Loucy (cell line): ENCODE measurements around the gene JPH3.

Experiments
- H2AFZ ChIP-seq: fragments of 200-600 bp; sonication (generic); 2 replicates; pipeline ENCODE4 v1.6.0; 2016; ENCODE audit warnings: antibody characterized with exemption, mild to moderate bottlenecking, low read length, moderate library complexity
- H3F3A ChIP-seq: fragments of 200-600 bp; 2 replicates; pipeline ENCODE4 v1.6.0; 2016; ENCODE audit warnings: antibody characterized with exemption, low read depth, mild to moderate bottlenecking
- H3K27me3 ChIP-seq: fragments of 200-600 bp; sonication (generic); 2 replicates; pipeline ENCODE4 v1.6.1; 2014; ENCODE audit warnings: low read length, mild to moderate bottlenecking; ENCODE audit not compliant: insufficient read depth, poor library complexity, severe bottlenecking
- H3K36me3 ChIP-seq: fragments of 200-600 bp; sonication (generic); 2 replicates; pipeline ENCODE4 v1.6.1; 2016; ENCODE audit warnings: low read length; ENCODE audit not compliant: insufficient read depth
- H3K4me1 ChIP-seq: fragments of 200-600 bp; sonication (generic); 2 replicates; pipeline ENCODE4 v1.5.1; 2014; ENCODE audit warnings: low read length, mild to moderate bottlenecking; ENCODE audit not compliant: insufficient read depth, poor library complexity, severe bottlenecking
- H3K4me2 ChIP-seq: fragments of 200-600 bp; sonication (generic); 2 replicates; pipeline ENCODE4 v1.6.0; 2014; ENCODE audit warnings: antibody characterized with exemption, low read length, low read depth, mild to moderate bottlenecking; ENCODE audit not compliant: poor library complexity, severe bottlenecking
- H3K4me3 ChIP-seq: fragments of 200-600 bp; sonication (generic); 2 replicates; pipeline ENCODE4 v1.5.1; 2014; ENCODE audit warnings: low read length, mild to moderate bottlenecking, mixed read lengths; ENCODE audit not compliant: poor library complexity, severe bottlenecking
- H3K79me2 ChIP-seq: fragments of 200-600 bp; sonication (generic); 2 replicates; pipeline ENCODE4 v1.6.1; 2014; ENCODE audit warnings: low read length; ENCODE audit not compliant: insufficient read depth
- H3K9ac ChIP-seq: fragments of 200-600 bp; sonication (generic); 2 replicates; pipeline ENCODE4 v1.6.0; 2014; ENCODE audit warnings: mild to moderate bottlenecking, low read depth, low read length, moderate library complexity; ENCODE audit not compliant: poor library complexity, severe bottlenecking
- H3K9me2 ChIP-seq: fragments of 200-600 bp; sonication (generic); replicated peaks from 2 replicates; pipeline ENCODE4 v1.6.1; 2016; ENCODE audit warnings: low read depth, low read length, mixed read lengths
- H3K9me3 ChIP-seq: fragments of 200-600 bp; sonication (generic); 2 replicates; pipeline ENCODE4 v1.6.1; 2014; ENCODE audit warnings: mild to moderate bottlenecking, antibody characterized with exemption, low read length, low read depth; ENCODE audit not compliant: insufficient read depth
- H4K20me1 ChIP-seq: fragments of 200-600 bp; sonication (generic); 2 replicates; pipeline ENCODE4 v1.6.0; 2014; ENCODE audit warnings: antibody characterized with exemption, low read length, mild to moderate bottlenecking; ENCODE audit not compliant: insufficient read depth, poor library complexity, severe bottlenecking
- CTCF ChIP-seq: fragments of 200-600 bp; sonication (generic); conservative IDR thresholded peaks from 2 replicates; pipeline ENCODE4 v1.5.1; 2014; ENCODE audit warnings: mild to moderate bottlenecking, antibody characterized with exemption, low read length
- EZH2phosphoT487 ChIP-seq: fragments of 200-600 bp; IDR thresholded peaks from 2 replicates; pipeline ENCODE4 v1.6.1; 2018; ENCODE audit warnings: antibody characterized with exemption, mild to moderate bottlenecking, moderate library complexity, borderline replicate concordance

Gene JPH3

GRCh38 chr16:87742781-87743490, 140.6 kb downstream of the JPH3 start:
- Histone ChIP-seq H3K27me3 (no peaks in the 10 kb centered on the region), H3K79me2 (no peaks in the 10 kb centered on the region; the same call in 1 of the 2 replicates), H3K36me3 (peaks cover 16% of the 10 kb centered on the region; the same call in 1 of the 2 replicates), H3K4me2 (no peak overlapping the region), H3K4me3 (no peak overlapping the region), H2AFZ (no peak overlapping the region), H3F3A (no peaks in the 10 kb centered on the region), H3K9ac (no peak overlapping the region), H4K20me1 (no peaks in the 10 kb centered on the region), H3K4me1 (no peaks in the 10 kb centered on the region), H3K9me2 (no peaks in the 10 kb centered on the region), H3K9me3 (no peaks in the 10 kb centered on the region)
- no peak for TF ChIP-seq EZH2phosphoT487

GRCh38 chr16:87744750-87745514, 142.6 kb downstream of the JPH3 start:
- Histone ChIP-seq H3K9ac (no peak overlapping the region), H3K4me1 (no peaks in the 10 kb centered on the region), H4K20me1 (no peaks in the 10 kb centered on the region), H3K4me3 (no peak overlapping the region), H3F3A (no peaks in the 10 kb centered on the region), H3K9me3 (no peaks in the 10 kb centered on the region), H3K27me3 (no peaks in the 10 kb centered on the region), H3K36me3 (peaks cover 24% of the 10 kb centered on the region; the same call in 1 of the 2 replicates), H3K4me2 (no peak overlapping the region), H2AFZ (no peak overlapping the region), H3K9me2 (no peaks in the 10 kb centered on the region), H3K79me2 (no peaks in the 10 kb centered on the region; the same call in 1 of the 2 replicates)
- TF ChIP-seq CTCF (no peak), EZH2phosphoT487 (no peak)

GRCh38 chr16:87746178-87746577, 143.9 kb downstream of the JPH3 start:
- H3K9me3 ChIP-seq, result no peaks in the 10 kb centered on the region
- TF ChIP-seq CTCF (no peak), EZH2phosphoT487 (no peak)
- H3K4me2 ChIP-seq, result no peak overlapping the region
- no peaks in the 10 kb centered on the region for H3K27me3 ChIP-seq
- no peaks in the 10 kb centered on the region for H3F3A ChIP-seq
- H3K4me1 ChIP-seq, result no peaks in the 10 kb centered on the region
- no peak overlapping the region for H3K9ac ChIP-seq
- H2AFZ ChIP-seq, result no peak overlapping the region
- H3K79me2 ChIP-seq, result no peaks in the 10 kb centered on the region; the same call in 1 of the 2 replicates
- H3K9me2 ChIP-seq, result no peaks in the 10 kb centered on the region
- no peak overlapping the region for H3K4me3 ChIP-seq
- no peaks in the 10 kb centered on the region for H4K20me1 ChIP-seq
- peaks cover 24% of the 10 kb centered on the region; the same call in 1 of the 2 replicates for H3K36me3 ChIP-seq
